ENCODE results near the gene TTLL11.

Gene TTLL11

DNA sequence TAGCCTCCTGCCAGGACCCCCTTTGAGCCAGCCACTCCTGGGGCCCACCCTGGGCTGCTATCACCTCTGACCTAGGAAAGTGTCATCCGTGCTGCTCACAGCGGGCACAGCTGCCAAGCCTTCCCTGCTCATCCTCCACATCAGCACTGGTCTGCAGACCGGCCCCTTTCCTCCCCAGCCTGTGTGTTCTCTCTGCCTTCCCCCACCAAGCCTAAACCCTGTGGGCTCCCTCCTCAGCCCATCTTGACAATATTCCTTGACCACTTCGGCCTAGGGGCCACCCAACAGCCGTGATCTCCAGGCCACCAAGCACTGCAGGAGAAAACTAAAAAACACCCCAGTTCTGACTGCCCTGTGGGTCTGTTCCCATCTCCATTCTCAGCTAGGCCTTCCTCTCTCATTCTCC is 306.6 kb downstream of the TTLL11 start:
- DNase-seq (ENCODE audit: low spot score) = no peak
- TF ChIP-seq, protein P1, sequence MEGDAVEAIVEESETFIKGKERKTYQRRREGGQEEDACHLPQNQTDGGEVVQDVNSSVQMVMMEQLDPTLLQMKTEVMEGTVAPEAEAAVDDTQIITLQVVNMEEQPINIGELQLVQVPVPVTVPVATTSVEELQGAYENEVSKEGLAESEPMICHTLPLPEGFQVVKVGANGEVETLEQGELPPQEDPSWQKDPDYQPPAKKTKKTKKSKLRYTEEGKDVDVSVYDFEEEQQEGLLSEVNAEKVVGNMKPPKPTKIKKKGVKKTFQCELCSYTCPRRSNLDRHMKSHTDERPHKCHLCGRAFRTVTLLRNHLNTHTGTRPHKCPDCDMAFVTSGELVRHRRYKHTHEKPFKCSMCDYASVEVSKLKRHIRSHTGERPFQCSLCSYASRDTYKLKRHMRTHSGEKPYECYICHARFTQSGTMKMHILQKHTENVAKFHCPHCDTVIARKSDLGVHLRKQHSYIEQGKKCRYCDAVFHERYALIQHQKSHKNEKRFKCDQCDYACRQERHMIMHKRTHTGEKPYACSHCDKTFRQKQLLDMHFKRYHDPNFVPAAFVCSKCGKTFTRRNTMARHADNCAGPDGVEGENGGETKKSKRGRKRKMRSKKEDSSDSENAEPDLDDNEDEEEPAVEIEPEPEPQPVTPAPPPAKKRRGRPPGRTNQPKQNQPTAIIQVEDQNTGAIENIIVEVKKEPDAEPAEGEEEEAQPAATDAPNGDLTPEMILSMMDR (IDR thresholded peaks at IDR 0.05; ENCODE audit: extremely low read depth, insufficient read depth, missing control alignments) = no peak
- in situ Hi-C loops (cut with MboI; ENCODE audit: low pct_unique_long_range_greater_than_20kb, low sequenced_read_pairs, unreplicated experiment) = no loop called here

DNA sequence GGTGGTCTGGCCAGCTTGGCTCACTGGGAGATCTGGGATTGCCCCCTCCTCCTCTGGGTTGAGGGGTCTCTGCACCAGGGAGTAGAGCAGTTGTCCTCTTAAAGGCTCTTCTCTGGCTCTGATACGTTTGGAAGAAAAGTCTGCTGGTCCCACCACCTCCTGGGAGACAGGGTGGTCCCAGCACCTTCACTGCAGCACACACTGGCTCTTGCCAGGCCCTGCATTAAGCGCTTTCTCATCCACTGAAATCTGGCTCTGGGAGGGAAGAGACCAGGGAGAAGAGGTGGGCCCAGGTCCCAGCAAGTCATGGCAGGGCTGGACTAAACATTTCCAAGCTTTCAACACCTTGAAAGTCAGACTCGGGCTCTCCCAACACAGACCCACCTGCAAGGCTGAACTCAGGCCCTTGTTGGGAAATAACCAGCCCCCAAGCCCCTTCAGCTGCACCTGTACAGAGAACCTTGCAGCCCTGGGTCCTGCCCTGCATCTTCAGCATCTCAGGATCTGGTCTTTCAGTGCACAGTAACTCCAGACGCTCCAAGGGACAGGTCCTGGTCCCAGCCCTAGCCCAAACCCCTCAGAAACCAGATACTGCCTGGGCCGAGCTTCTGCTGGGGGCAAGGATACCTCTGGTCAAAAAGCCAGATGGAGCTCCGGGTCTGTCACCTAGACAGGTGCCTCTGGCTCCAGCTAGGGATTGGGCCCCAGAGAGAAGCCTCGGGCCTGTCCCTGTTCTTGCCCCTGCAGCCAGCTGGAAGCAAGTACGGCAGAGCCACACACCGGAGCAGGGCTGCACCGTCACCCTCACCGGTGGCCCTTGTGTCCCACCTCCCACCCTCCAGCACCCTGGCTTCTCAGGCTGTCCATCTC is 307.2 kb downstream of the TTLL11 start:
- DNase-seq (ENCODE audit: low spot score) = no peak
- in situ Hi-C loops (cut with MboI; ENCODE audit: low pct_unique_long_range_greater_than_20kb, low sequenced_read_pairs, unreplicated experiment) = no loop called here
- TF ChIP-seq, protein P1 (IDR thresholded peaks at IDR 0.05; ENCODE audit: extremely low read depth, insufficient read depth, missing control alignments) = no peak

DNA sequence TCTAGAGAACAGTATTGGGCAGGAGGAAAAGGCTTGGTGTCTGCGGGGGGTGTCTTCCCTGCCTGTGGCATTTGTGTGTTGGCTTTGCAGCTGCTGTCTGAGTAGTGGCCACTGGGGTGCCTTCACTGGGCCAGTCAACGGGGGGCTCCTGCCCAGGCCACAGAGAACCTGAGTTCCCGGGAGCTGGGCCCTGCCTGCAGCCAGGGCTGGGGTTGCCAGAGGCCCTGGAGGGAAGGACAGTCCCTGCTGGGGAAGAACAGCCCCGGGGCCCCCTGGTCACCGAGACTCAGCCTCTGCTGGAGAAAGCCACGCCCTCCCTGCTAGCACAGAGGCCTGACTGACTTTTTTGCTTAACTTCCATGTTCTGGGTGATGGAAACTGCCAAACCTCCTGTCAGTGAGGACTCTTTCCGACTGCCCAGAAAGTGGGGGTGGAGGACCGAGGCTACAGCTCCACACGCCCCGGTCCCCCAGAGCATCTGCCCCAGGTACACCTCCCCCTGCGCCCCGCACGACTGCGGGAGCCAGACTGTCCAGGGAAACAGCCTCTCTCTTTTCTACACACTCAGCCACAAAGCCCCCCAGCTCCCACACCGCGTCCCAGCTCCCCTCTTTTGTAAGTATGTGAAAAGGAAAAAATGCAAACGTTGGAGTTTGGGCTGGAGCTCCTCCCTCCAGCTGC is 308.2 kb downstream of the TTLL11 start:
- DNase-seq (ENCODE audit: low spot score) = no peak
- TF ChIP-seq, protein P1 (IDR thresholded peaks at IDR 0.05; ENCODE audit: extremely low read depth, insufficient read depth, missing control alignments) = no peak
- in situ Hi-C loops (cut with MboI; ENCODE audit: low pct_unique_long_range_greater_than_20kb, low sequenced_read_pairs, unreplicated experiment) = no loop called here

DNA sequence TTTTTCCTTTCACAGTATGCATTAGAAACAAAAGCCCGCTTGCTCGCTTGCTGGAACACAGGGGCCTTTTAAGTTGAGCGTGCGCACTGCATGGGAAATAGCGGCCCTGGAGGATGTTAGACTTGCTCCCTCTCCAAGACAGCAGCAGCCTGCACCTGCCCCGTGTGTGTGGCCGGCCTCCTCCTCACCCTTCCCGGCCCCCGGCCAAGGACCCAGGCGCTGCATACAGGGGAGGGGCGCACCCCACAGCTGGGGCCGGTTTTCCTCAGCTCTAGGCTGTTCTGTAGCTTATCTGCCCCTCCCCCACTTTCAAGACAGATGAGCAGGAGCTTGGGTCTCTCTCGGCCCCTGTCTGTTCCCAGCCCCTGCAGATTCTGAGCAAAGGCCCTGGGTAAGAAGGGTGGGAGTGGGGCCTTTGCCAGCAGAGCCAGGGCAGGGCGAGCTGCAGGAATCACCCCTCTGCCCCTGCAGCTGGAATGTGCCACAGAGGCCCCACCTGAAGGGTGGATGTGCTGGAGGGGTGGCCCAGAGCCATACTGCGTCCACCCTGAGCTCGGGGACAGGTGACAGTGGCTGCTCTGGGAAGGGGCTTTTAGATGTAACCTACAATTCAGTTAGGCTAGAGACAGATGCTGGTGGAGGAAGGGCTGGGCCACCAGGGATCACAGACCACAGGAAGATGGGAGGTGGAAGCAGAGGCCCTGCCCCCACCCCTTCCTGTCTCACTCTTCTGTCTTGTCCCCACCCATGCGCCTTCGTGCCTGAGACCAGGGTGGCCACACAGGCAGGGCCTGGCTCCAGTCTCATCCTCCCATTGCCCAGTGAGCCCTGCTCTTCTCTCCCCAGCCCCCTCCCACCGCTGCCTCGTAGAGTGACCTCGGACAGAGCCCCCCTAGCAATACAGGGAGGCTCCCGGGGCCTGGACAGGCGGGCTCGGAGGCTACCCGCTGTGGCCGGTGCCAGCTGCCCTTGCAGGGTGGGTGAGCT is 309.3 kb downstream of the TTLL11 start:
- in situ Hi-C loops (cut with MboI; ENCODE audit: low pct_unique_long_range_greater_than_20kb, low sequenced_read_pairs, unreplicated experiment) = no loop called here
- no peak for DNase-seq (ENCODE audit: low spot score)
- TF ChIP-seq, protein P1 (IDR thresholded peaks at IDR 0.05; ENCODE audit: extremely low read depth, insufficient read depth, missing control alignments) = no peak

DNA sequence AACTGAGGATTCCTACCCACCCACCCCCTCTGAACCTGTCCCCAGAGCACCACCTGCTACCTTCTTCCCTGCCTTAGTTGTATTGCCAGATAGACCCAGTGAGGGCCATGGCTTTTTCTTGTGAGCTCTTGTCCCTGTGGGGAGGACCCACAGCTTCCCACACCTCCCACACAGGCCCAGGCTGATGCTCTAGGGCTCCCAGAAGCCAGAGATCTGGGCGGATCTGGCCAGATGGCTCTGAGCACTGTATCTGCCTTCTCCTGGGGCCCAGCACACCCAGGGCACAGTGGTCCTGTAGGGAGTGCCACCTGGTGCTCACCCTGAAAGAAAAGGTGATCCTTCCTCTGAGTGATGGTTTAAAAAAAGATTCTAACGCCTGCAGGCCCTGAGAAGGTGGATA is 310.0 kb downstream of the TTLL11 start:
- in situ Hi-C loops (cut with MboI; ENCODE audit: low pct_unique_long_range_greater_than_20kb, low sequenced_read_pairs, unreplicated experiment) = no loop called here
- TF ChIP-seq, protein P1 (IDR thresholded peaks at IDR 0.05; ENCODE audit: extremely low read depth, insufficient read depth, missing control alignments) = no peak
- DNase-seq (ENCODE audit: low spot score) = no peak

DNA sequence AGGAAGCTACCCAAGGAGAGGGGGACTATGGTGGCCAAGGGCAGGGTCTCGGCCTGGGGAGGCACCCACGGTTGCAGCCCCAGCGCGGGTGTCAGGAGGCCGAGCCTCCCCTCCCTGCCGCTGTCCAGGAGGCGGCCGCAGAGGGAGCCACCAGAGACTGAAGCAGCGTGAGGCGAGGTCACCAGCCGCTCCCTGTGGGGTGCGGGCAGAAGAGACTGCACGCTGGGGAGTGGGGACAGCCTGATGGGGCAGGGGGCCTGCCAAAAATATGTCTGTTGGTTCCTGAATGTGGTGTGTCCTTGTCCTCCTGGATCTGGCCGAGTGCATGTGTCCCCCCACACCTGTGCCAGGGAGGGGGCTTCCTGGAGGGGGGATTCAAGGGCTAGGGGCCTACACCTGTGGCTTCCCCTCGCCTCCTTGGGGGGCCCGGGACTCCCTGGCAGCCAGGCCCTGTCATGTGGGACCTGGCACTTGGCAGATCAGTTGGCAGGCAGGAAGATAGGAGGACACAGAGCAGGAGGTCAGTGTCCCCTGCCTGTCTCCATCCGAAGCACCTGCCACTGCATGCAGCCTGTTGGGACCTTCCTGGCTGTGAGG is 310.5 kb downstream of the TTLL11 start:
- in situ Hi-C loops (cut with MboI; ENCODE audit: low pct_unique_long_range_greater_than_20kb, low sequenced_read_pairs, unreplicated experiment) = no loop called here
- TF ChIP-seq, protein P1 (IDR thresholded peaks at IDR 0.05; ENCODE audit: extremely low read depth, insufficient read depth, missing control alignments) = no peak
- no peak for DNase-seq (ENCODE audit: low spot score)

Data from GM13977 (cell line).